GM20000 (cell line): ENCODE results near the gene HMGCLL1.

Source experiments
- DNase-seq: peaks from one replicate; pipeline ENCODE4 v3.0.0; 2012; ENCODE audit warnings: low spot score
- CTCF ChIP-seq: IDR thresholded peaks from 2 replicates; pipeline ENCODE4 v1.5.1; 2012; ENCODE audit warnings: mild to moderate bottlenecking, control low read depth; ENCODE audit errors: extremely low read depth, missing control alignments

The HMGCLL1 gene

GRCh38 chr6:55562318-55562717 is 16.7 kb downstream of the HMGCLL1 start:
- no peak for TF ChIP-seq CTCF
- no peak for DNase-seq

GRCh38 chr6:55560290-55560885 is 18.6 kb downstream of the HMGCLL1 start:
- TF ChIP-seq CTCF, result no peak
- no peak for DNase-seq

GRCh38 chr6:55557146-55557545 is 21.8 kb downstream of the HMGCLL1 start:
- no peak for DNase-seq
- no peak for TF ChIP-seq CTCF

GRCh38 chr6:55545791-55546190 is 33.2 kb downstream of the HMGCLL1 start:
- DNase-seq, result no peak
- TF ChIP-seq CTCF, result no peak

GRCh38 chr6:55543633-55544309 is 35.2 kb downstream of the HMGCLL1 start:
- no peak for TF ChIP-seq CTCF
- DNase-seq, result no peak

- no peak for TF ChIP-seq CTCF
- no peak for DNase-seq
These were observed 38.0 kb downstream of the HMGCLL1 start for GRCh38 chr6:55541024-55541423.

- TF ChIP-seq CTCF, result no peak
- no peak for DNase-seq
These were observed 42.5 kb downstream of the HMGCLL1 start for GRCh38 chr6:55536391-55536956.
